HepG2 (cell line): ENCODE measurements around the gene CD4.

Experiments used
- BCL6 ChIP-seq: IDR thresholded peaks from 2 replicates; pipeline ENCODE4 v1.6.1; 2016; ENCODE audit warnings: missing genetic modification reagents, missing compliant biosample characterization
- CBFB ChIP-seq: sonication (generic); formaldehyde crosslinking; IDR thresholded peaks from 2 replicates; pipeline ENCODE4 v1.4.0; 2020; ENCODE audit warnings: missing genetic modification reagents
- ELF1 ChIP-seq: sonication (generic); formaldehyde crosslinking; IDR thresholded peaks from 2 replicates; pipeline ENCODE4 v1.4.0; 2020; ENCODE audit warnings: missing genetic modification reagents
- JUN ChIP-seq: sonication (generic); formaldehyde crosslinking; IDR thresholded peaks from 2 replicates; pipeline ENCODE4 v1.4.0; 2020; ENCODE audit warnings: mild to moderate bottlenecking, missing genetic modification reagents
- NFATC3 ChIP-seq: sonication (generic); formaldehyde crosslinking; IDR thresholded peaks from 2 replicates; pipeline ENCODE4 v1.5.1; 2020; ENCODE audit warnings: mild to moderate bottlenecking, missing genetic modification reagents
- NFYB ChIP-seq: sonication (generic); formaldehyde crosslinking; IDR thresholded peaks from 2 replicates; pipeline ENCODE4 v1.4.0; 2020; ENCODE audit warnings: missing genetic modification reagents
- POLR2A ChIP-seq, 2 experiments: IDR thresholded peaks; 2 replicates each; pipeline ENCODE4 v1.6.1; 2011; ENCODE audit warnings: low read depth in 2 of 2, low read length in 2 of 2, mild to moderate bottlenecking in 1 of 2, moderate library complexity in 1 of 2; ENCODE audit not compliant: insufficient read depth in 1 of 2
- ZBTB7A ChIP-seq: sonication (generic); formaldehyde crosslinking; IDR thresholded peaks from 2 replicates; pipeline ENCODE4 v1.8.0; 2022; ENCODE audit warnings: mild to moderate bottlenecking, missing genetic modification reagents
- ZNF274 ChIP-seq: sonication (generic); formaldehyde crosslinking; IDR thresholded peaks from 2 replicates; pipeline ENCODE4 v1.5.1; 2020; ENCODE audit warnings: mild to moderate bottlenecking, missing genetic modification reagents
- ZNF3 ChIP-seq: IDR thresholded peaks from 2 replicates; pipeline ENCODE4 v1.7.0; 2017; ENCODE audit warnings: inconsistent platforms
- ZNF747 ChIP-seq: sonication (generic); formaldehyde crosslinking; IDR thresholded peaks from 2 replicates; pipeline ENCODE4 v1.8.1; 2023; ENCODE audit warnings: missing genetic modification reagents, mild to moderate bottlenecking, borderline replicate concordance
- TF ChIP-seq, protein P1 (sequence below), 2 experiments: fragments of 450-650 bp in 1 of 2; sonication (generic) in 1 of 2; formaldehyde crosslinking in 1 of 2; IDR thresholded peaks; 2 replicates each; pipeline versions ENCODE4 v1.6.1 to v1.8.0; 2016 to 2022; ENCODE audit warnings: antibody characterized with exemption in 1 of 2, mild to moderate bottlenecking in 1 of 2, missing genetic modification reagents in 1 of 2
- TF ChIP-seq, protein P2 (sequence below): sonication (generic); formaldehyde crosslinking; IDR thresholded peaks from 2 replicates; pipeline ENCODE4 v1.5.0; 2020; ENCODE audit warnings: mild to moderate bottlenecking, missing genetic modification reagents, moderate library complexity
- TF ChIP-seq, protein P3 (sequence below): sonication (generic); formaldehyde crosslinking; IDR thresholded peaks from 2 replicates; pipeline ENCODE4 v1.5.0; 2020; ENCODE audit warnings: mild to moderate bottlenecking, missing genetic modification reagents

DNA sequence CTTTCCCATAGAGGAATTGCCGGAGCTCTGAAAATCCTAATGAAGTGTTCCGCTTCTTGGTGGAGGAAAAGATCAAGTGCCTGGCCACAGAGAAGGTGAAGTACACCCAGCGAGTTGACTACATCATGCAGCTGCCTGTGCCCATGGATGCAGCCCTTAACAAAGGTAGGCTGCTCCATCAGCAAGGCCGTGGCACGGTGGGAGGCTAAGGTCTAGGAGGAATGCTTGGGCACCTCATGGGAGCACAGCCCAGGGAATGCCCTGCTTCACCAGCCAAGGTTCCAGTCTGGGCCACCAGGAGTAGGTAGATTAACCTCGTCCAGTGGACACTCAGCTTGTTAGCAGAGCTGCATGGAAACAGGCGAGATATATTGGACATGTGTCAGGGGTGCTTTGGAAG, 71.6 kb downstream of the CD4 start:
- TF ChIP-seq BCL6 (no peak), CBFB (CRISPR knock-in tag) (no peak), POLR2A (IDR thresholded peaks at IDR 0.05; ENCODE audit: insufficient read depth in 1 of 2, low read depth in 2 of 2, low read length in 2 of 2) (no peak), NFYB (no peak), NFATC3 (no peak), ELF1 (CRISPR knock-in tag) (no peak), ZNF747 (CRISPR knock-in tag) (no peak), ZBTB7A (CRISPR knock-in tag) (no peak), ZNF3 (CRISPR knock-in tag) (no peak), JUN (CRISPR knock-in tag) (no peak), ZNF274 (CRISPR knock-in tag) (no peak)
- TF ChIP-seq, protein P1, sequence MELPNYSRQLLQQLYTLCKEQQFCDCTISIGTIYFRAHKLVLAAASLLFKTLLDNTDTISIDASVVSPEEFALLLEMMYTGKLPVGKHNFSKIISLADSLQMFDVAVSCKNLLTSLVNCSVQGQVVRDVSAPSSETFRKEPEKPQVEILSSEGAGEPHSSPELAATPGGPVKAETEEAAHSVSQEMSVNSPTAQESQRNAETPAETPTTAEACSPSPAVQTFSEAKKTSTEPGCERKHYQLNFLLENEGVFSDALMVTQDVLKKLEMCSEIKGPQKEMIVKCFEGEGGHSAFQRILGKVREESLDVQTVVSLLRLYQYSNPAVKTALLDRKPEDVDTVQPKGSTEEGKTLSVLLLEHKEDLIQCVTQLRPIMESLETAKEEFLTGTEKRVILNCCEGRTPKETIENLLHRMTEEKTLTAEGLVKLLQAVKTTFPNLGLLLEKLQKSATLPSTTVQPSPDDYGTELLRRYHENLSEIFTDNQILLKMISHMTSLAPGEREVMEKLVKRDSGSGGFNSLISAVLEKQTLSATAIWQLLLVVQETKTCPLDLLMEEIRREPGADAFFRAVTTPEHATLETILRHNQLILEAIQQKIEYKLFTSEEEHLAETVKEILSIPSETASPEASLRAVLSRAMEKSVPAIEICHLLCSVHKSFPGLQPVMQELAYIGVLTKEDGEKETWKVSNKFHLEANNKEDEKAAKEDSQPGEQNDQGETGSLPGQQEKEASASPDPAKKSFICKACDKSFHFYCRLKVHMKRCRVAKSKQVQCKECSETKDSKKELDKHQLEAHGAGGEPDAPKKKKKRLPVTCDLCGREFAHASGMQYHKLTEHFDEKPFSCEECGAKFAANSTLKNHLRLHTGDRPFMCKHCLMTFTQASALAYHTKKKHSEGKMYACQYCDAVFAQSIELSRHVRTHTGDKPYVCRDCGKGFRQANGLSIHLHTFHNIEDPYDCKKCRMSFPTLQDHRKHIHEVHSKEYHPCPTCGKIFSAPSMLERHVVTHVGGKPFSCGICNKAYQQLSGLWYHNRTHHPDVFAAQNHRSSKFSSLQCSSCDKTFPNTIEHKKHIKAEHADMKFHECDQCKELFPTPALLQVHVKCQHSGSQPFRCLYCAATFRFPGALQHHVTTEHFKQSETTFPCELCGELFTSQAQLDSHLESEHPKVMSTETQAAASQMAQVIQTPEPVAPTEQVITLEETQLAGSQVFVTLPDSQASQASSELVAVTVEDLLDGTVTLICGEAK (IDR thresholded peaks at IDR 0.05): no peak
- TF ChIP-seq, protein P1 (CRISPR knock-in tag; IDR thresholded peaks at IDR 0.05): no peak
- TF ChIP-seq, protein P2, sequence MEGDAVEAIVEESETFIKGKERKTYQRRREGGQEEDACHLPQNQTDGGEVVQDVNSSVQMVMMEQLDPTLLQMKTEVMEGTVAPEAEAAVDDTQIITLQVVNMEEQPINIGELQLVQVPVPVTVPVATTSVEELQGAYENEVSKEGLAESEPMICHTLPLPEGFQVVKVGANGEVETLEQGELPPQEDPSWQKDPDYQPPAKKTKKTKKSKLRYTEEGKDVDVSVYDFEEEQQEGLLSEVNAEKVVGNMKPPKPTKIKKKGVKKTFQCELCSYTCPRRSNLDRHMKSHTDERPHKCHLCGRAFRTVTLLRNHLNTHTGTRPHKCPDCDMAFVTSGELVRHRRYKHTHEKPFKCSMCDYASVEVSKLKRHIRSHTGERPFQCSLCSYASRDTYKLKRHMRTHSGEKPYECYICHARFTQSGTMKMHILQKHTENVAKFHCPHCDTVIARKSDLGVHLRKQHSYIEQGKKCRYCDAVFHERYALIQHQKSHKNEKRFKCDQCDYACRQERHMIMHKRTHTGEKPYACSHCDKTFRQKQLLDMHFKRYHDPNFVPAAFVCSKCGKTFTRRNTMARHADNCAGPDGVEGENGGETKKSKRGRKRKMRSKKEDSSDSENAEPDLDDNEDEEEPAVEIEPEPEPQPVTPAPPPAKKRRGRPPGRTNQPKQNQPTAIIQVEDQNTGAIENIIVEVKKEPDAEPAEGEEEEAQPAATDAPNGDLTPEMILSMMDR (CRISPR knock-in tag): no peak
- TF ChIP-seq, protein P3, sequence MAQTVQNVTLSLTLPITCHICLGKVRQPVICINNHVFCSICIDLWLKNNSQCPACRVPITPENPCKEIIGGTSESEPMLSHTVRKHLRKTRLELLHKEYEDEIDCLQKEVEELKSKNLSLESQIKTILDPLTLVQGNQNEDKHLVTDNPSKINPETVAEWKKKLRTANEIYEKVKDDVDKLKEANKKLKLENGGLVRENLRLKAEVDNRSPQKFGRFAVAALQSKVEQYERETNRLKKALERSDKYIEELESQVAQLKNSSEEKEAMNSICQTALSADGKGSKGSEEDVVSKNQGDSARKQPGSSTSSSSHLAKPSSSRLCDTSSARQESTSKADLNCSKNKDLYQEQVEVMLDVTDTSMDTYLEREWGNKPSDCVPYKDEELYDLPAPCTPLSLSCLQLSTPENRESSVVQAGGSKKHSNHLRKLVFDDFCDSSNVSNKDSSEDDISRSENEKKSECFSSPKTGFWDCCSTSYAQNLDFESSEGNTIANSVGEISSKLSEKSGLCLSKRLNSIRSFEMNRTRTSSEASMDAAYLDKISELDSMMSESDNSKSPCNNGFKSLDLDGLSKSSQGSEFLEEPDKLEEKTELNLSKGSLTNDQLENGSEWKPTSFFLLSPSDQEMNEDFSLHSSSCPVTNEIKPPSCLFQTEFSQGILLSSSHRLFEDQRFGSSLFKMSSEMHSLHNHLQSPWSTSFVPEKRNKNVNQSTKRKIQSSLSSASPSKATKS (CRISPR knock-in tag): no peak
